Neural crest cell (in vitro differentiated cells): ENCODE data around the gene ZCCHC7. TPM values are rescaled to one million over a fixed set of nuclear protein-coding genes. Genes with fewer than 3 reads are reported as not detected.
A peak's percentile ranks its signal among the peaks of the same experiment; 100 is the strongest.
"Not testable (repeated sequence)": the region's sequence is repeated elsewhere in the genome, so short reads cannot be mapped to it uniquely, and the experiment has no call there.

ENCODE experiments used
- DNase-seq: peaks from one replicate; pipeline ENCODE4 v3.0.0; 2021; ENCODE audit warnings: low read depth, mixed read lengths, low spot score
- H3K27ac Mint-ChIP-seq: one replicate; pipeline ENCODE4 v1.8.0; 2021; ENCODE audit warnings: mild to moderate bottlenecking, mixed read lengths; ENCODE audit not compliant: unreplicated experiment
- H3K27me3 Mint-ChIP-seq: 2 replicates; pipeline ENCODE4 v1.8.0; 2021; ENCODE audit warnings: low read depth, mild to moderate bottlenecking, mixed read lengths
- H3K36me3 Mint-ChIP-seq: 2 replicates; pipeline ENCODE4 v1.8.0; 2021; ENCODE audit warnings: low read depth, mild to moderate bottlenecking, mixed read lengths
- H3K4me1 Mint-ChIP-seq: 2 replicates; pipeline ENCODE4 v1.8.0; 2021; ENCODE audit warnings: mixed read lengths
- H3K4me3 Mint-ChIP-seq: one replicate; pipeline ENCODE4 v1.8.0; 2021; ENCODE audit warnings: mild to moderate bottlenecking, mixed read lengths
- H3K9me3 Mint-ChIP-seq: 2 replicates; pipeline ENCODE4 v1.8.0; 2021; ENCODE audit warnings: mixed read lengths
- CTCF ChIP-seq: fragments of 200-600 bp; sonication (generic); conservative IDR thresholded peaks from 2 replicates; pipeline ENCODE4 v1.5.0; 2021; ENCODE audit warnings: antibody characterized with exemption, mild to moderate bottlenecking
- total RNA-seq: library from RNA; stranded (reverse); gene quantifications from 2 replicates; pipeline ENCODE4 v1.2.1, GENCODE V29; 2021

The ZCCHC7 gene
- total RNA-seq, 1 donor from 2014 or later = 21.6 TPM

GRCh38 chr9:37083654-37084053 lies 36.7 kb upstream of the ZCCHC7 start:
- H3K36me3 Mint-ChIP-seq = peaks cover 9% of the 10 kb centered on the region
- TF ChIP-seq CTCF = no peak
- peaks cover 2% of the 10 kb centered on the region for H3K27me3 Mint-ChIP-seq
- no peak for DNase-seq
- peak overlapping the region; percentile 12 for H3K4me3 Mint-ChIP-seq
- H3K9me3 Mint-ChIP-seq = no peaks in the 10 kb centered on the region
- peaks cover 25% of the 10 kb centered on the region for H3K4me1 Mint-ChIP-seq
- H3K27ac Mint-ChIP-seq = no peak overlapping the region

- Mint-ChIP-seq H3K9me3 (no peaks in the 10 kb centered on the region), H3K4me3 (no peak overlapping the region), H3K4me1 (peaks cover 23% of the 10 kb centered on the region), H3K27ac (no peak overlapping the region), H3K27me3 (no peaks in the 10 kb centered on the region), H3K36me3 (peaks cover 9% of the 10 kb centered on the region)
- TF ChIP-seq CTCF = no peak
- no peak for DNase-seq
Measured at GRCh38 chr9:37085233-37085632, 35.1 kb upstream of the ZCCHC7 start.

GRCh38 chr9:37092714-37093295 lies 27.6 kb upstream of the ZCCHC7 start:
- H3K36me3 Mint-ChIP-seq, H3K4me3 Mint-ChIP-seq, H3K4me1 Mint-ChIP-seq, H3K27ac Mint-ChIP-seq, H3K27me3 Mint-ChIP-seq, H3K9me3 Mint-ChIP-seq, DNase-seq: not testable (repeated sequence)

- no peak for TF ChIP-seq CTCF
- no peak overlapping the region for H3K27ac Mint-ChIP-seq
Measured at GRCh38 chr9:37094751-37095150, 25.6 kb upstream of the ZCCHC7 start.

GRCh38 chr9:37096628-37097027 lies 23.7 kb upstream of the ZCCHC7 start:
- Mint-ChIP-seq H3K4me3 (no peak overlapping the region), H3K4me1 (no peaks in the 10 kb centered on the region), H3K27me3 (no peaks in the 10 kb centered on the region), H3K27ac (no peak overlapping the region), H3K9me3 (no peaks in the 10 kb centered on the region), H3K36me3 (no peaks in the 10 kb centered on the region)
- DNase-seq = no peak
- no peak for TF ChIP-seq CTCF

More at GRCh38 chr9:37094751-37095150, 25.6 kb upstream of the ZCCHC7 start:
- Mint-ChIP-seq H3K4me1 (no peaks in the 10 kb centered on the region), H3K36me3 (no peaks in the 10 kb centered on the region), H3K9me3 (no peaks in the 10 kb centered on the region), H3K27me3 (no peaks in the 10 kb centered on the region), H3K4me3 (no peak overlapping the region)
- DNase-seq = no peak

GRCh38 chr9:37097294-37097693 lies 23.1 kb upstream of the ZCCHC7 start:
- H3K4me1 Mint-ChIP-seq = no peaks in the 10 kb centered on the region

More at GRCh38 chr9:37097294-37097693, 23.1 kb upstream of the ZCCHC7 start:
- no peak for TF ChIP-seq CTCF
- H3K27ac Mint-ChIP-seq = no peak overlapping the region
- H3K9me3 Mint-ChIP-seq = no peaks in the 10 kb centered on the region
- no peak overlapping the region for H3K4me3 Mint-ChIP-seq
- no peaks in the 10 kb centered on the region for H3K36me3 Mint-ChIP-seq
- no peaks in the 10 kb centered on the region for H3K27me3 Mint-ChIP-seq
- no peak for DNase-seq
